ENCODE results near the gene CHCT1.

DNA sequence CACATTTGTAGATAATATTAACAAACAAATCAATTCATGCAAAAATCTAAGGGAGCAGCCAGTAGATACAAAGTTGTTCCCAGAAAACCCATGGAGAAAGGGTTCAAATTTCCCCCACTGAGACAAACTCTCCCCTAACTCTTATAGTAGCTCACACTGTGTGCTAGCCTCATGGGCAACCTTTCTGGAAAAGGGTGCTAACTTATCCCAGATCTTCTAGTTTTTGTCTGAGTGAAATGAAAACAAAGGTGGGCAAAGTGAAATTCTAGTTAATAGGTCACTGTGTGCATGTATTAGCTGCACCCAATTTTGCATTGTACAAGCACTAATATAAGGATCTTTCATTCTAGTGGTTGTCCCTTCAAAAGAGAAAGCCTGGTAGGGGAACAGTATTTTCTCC lies 20.5 kb upstream of the CHCT1 start:
- TF ChIP-seq, protein P1, sequence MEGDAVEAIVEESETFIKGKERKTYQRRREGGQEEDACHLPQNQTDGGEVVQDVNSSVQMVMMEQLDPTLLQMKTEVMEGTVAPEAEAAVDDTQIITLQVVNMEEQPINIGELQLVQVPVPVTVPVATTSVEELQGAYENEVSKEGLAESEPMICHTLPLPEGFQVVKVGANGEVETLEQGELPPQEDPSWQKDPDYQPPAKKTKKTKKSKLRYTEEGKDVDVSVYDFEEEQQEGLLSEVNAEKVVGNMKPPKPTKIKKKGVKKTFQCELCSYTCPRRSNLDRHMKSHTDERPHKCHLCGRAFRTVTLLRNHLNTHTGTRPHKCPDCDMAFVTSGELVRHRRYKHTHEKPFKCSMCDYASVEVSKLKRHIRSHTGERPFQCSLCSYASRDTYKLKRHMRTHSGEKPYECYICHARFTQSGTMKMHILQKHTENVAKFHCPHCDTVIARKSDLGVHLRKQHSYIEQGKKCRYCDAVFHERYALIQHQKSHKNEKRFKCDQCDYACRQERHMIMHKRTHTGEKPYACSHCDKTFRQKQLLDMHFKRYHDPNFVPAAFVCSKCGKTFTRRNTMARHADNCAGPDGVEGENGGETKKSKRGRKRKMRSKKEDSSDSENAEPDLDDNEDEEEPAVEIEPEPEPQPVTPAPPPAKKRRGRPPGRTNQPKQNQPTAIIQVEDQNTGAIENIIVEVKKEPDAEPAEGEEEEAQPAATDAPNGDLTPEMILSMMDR (optimal IDR thresholded peaks at IDR 0.05 in 1 of 3, IDR thresholded peaks at IDR 0.05 in 1 of 3, conservative IDR thresholded peaks at IDR 0.05 in 1 of 3; ENCODE audit: extremely low read depth in 1 of 3, insufficient read depth in 2 of 3, low read length in 3 of 3) = no peak
- TF ChIP-seq EZH2 (IDR thresholded peaks at IDR 0.05; ENCODE audit: low read length) = no peak

All from keratinocyte (primary cell).